ELF-1 (cell line): ENCODE data around the gene RIC1.
A peak's percentile ranks its signal among the peaks of the same experiment; 100 is the strongest.
"Not testable (repeated sequence)": the region's sequence is repeated elsewhere in the genome, so short reads cannot be mapped to it uniquely, and the experiment has no call there.

ENCODE experiments used
- DNase-seq: peaks from one replicate; pipeline ENCODE4 v3.0.0-alpha.2; 2016; ENCODE audit warnings: low read depth, low spot score

The RIC1 gene

DNA sequence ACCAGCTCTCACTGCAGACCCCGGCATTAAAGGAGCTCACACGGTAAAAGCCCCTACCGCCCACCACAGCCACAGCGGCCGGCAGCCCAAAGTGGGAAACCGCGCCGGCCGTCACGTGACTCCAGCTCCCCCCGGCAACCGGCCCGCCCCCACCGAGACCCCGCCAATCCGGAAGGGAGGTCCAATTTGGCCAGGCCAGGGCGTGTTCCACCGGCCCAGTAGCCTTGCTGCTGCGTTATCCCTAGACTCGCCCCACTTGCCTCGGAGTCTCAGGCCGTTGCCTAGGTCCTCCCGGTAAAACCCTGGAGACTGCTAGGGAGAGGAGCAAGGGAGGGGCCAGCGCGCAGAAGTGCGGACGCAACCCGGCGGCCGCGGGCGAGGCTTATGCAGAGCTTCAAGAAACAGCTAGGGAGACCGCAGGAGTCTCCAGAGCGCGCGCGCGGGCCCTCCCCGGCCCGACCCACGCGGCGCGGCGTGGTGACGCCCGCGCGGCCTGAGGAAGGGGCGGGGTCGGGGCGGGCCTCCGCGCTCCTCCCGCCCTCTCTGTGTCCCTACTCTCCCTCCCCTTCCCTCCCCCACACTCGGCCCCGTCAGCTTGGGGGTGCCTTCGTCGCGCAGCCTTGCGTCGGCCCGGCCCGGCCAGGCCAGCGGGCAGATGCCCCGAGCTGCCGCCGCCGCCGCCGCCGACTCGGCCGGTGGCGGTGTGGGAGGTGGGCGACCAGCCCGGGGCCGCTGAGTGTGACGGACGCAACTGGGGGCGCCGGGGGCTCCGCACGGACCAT, at the start of gene RIC1:
Gene RIC1 (plus strand): TSS at position 578 of the 782 bp plus-strand sequence. CDS start 203 bp downstream, at position 781.
- peak; percentile 91 for DNase-seq

DNA sequence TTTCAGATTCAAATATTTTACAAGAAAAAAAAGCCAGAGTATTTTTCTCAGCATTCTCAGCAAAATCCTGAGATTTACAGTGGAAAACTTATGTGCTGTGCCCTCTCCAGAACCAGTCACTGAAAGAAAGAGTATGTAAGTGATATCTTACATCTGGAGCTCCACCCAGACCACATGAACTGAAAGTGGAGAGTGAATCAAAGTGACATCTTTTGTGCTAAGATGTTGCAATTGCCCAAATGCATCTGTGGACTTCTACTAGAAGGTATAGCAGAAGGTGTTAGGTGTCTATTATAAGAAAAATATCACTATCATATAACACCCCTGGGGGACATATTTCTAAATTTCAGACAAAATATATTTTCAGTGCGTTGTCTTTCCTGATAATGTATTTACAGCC, 49.0 kb upstream of the RIC1 start:
- no peak for DNase-seq

- DNase-seq = no peak
Measured at GRCh38 chr9:5580650-5581049, 48.3 kb upstream of the RIC1 start.

DNA sequence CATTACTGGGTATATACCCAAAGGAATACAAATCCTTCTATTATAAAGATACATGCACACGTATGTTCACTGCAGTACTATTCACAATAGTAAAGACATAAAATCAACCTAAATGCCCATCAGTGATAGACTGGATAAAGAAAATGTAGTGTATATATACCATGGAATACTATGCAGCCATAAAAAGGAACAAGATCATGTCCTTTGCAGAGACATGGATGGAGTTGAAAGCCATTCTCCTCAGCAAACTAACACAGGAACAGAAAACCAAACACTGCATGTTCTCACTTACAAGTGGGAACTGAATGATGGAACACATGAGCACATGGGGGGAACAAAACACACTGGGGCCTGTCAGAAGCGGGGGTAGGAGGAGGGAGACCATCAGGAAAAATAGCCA, 47.2 kb upstream of the RIC1 start:
- DNase-seq = not testable (repeated sequence)

DNA sequence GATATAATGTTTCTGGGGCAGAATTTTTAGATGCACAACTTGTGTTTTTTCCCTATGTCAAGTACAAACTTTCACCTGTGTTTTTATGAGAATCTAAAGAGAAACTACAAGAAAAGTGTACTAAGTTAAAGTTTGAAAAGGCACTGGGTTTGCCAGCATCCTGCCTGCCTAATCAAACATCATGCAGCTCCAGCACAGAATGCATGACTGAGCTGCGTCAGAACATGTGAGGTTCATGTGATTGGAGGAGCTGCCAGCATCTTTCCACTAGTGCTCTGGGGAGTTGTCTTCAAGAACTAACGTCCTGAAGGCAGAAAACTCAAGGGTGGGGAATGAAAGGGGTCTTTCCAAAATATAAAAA, 46.1 kb upstream of the RIC1 start:
- no peak for DNase-seq

DNA sequence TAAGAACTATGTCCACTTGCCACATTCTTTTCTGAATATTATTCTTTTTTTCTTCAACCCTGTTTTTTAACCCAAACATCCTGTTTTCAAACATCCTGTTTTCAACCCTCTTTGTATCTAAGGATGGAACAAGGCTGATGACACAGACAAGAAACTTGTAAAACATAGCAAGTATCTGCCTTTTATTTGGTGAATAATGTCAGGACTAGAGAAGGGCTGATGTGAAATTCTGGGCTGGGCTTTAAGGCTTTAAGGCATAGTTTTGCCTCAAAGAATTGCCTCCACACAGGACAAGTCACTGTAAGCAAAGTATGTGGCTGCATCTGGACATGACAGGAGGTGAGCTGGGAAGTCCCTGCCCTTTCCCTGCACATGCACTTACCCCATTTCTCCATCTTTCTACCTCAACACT, 42.5 kb upstream of the RIC1 start:
- no peak for DNase-seq

DNA sequence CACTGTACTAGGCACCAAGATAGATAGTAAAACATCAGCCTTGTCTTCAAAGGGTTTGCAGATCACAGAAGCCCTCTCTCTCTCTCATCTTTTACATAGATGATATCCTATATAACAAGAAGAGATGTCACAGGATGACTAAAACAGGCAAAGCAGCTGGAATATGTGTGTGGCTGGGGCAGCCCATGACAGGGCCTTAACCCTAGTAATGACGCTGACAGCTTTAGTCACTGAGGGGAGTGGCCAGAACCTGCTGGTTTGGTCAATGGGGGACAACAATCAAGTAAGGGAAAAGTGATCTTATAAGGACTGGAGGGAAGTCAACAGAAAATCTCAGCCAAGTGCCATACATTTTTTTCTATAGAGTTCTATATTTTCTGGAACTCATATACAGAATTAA, 41.9 kb upstream of the RIC1 start:
- DNase-seq = no peak

GRCh38 chr9:5592231-5592630, 36.7 kb upstream of the RIC1 start:
- DNase-seq = no peak

- no peak for DNase-seq
Measured at GRCh38 chr9:5592904-5593303, 36.0 kb upstream of the RIC1 start.

GRCh38 chr9:5593904-5594303, 35.0 kb upstream of the RIC1 start:
- no peak for DNase-seq

GRCh38 chr9:5596173-5596572, 32.7 kb upstream of the RIC1 start:
- DNase-seq = no peak

DNA sequence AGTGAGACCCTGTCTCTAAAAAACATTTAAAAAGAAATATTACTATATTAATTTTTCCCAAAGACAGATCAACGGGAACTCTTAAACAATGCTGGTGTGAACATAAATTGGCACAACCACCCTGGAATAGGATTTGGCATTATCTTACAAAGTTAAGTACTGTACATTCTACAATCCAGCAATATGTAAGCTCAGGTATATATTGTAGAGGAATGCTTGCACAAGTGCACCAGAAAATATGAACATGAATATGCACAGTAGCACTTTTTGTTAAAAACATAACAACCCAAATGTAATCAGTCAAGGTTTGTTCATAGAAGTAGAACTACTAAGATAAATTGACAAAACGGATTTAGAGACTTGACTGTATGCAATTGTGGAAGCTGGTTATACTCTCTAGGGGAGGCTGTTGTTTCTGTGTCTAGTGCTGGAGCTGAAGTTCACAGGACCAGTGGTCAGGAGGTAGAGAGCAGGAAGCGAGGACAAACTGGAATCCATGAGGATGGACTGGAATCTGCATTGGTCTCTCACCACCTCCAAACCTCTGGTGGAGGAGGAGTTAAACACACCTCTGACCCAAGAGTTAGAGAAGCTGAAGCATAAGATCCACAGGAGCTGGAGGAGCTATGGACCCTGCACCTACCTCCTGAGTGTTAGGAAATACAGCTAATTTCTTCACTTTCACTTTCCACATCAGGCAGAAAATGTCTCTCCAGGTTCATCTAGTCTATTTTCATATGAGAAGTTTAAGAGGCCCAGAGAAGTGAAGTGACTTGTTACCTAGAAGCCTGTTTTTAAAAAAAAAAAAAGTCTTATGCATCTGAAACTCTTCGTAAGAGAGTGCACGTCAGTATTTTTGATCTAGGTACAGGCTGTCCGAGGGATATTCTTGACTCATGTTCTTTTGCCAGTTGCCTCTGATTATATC, 20.3 kb upstream of the RIC1 start:
- no peak for DNase-seq

- no peak for DNase-seq
Measured at GRCh38 chr9:5609226-5609596, 19.7 kb upstream of the RIC1 start.

DNA sequence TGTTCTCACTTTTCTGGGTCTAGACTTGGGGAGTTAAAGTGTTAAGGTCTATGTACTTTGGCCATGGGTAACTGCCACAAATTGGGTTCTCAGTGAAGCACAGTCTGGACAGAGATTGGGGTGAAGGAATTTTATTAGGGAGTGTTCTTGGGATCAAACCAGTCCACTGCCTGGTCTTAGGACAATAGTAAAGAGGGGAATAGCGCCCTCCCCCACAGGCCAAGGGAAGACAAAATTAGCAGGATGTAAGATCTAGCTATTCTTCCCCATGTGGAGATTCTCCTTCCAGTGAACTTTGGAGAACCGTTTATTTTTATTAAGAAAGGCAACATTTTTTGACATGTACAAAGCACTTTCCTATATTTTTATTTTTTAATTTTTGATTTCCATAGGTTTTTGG, 18.4 kb upstream of the RIC1 start:
- no peak for DNase-seq

DNA sequence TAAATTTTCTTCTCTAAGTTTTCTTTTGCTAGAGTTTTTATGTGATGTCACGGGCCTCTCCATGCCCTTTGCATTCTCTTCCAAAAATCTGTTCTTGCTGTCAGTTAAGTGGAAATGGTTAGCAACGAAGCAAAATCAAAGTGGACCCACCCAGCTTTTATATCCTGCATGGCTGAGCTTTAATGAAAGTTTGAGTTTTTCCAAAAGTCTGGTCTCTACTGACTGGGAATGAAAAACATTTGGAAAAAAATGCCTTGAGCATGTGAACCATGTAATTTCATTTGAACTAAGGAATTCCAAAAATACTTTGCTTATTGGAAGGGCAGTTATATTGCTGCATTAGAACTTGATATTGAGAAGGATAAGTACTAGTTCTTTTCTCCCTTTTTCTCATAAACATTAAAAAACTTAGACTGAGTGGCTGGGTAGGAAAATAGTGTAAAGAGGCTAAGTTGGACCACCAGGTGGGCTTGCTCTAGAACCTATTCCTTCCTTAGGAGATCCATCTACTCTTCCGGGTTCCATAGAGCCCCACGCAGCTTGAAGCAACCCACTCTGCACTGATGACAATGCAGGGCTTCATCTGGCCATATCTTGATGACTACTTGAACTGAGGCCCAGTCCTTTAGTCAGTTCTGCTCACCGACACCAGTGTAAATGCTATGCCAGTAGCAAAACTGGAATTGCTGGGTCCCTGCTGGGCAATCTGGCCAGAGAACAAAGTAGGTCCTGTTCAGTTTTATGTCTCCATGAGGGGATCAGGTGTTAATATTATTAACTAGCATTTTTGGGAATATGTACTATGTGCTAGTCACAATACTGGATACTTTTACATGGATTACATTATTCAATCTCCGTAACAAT, 17.4 kb upstream of the RIC1 start:
- DNase-seq = no peak

- DNase-seq = no peak
Measured at GRCh38 chr9:5612185-5612530, 16.7 kb upstream of the RIC1 start.

DNA sequence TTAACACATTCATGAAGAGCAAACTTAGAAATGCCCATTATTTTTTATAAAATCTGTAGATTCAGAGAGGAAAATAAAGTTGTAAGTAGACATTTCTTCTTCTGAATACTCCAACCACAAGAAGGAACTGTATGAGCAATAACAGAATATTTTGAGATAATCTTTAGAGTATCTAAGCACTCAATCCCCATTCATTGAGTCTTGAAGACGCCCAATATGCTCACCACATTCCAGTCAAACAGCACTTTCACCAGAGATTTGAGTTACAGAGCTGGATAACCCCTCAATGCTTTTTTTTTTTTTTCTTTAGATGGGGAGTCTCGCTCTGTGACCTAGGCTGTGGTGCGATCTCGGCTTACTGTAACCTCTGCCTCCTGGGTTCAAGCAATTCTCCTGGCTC, 14.7 kb upstream of the RIC1 start:
- DNase-seq = no peak

GRCh38 chr9:5614985-5615384, 13.9 kb upstream of the RIC1 start:
- DNase-seq = no peak

DNA sequence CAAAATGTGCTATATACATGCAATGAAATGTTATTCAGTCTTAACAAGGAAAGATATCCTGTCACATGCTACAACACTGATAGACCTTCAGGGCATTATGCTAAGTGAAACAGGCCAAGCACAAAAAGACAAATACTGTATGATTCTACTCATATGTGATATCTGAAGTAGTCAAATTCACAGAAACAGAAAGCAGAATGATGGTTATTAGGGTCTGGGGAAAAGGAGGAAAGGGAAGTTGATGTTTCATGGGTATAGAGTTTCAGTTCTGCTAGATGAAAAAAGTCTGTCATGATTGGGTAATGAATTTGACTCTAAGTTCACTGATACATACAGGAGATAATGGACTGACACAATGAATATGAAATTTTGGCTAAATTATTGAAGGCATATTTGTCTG, 11.2 kb upstream of the RIC1 start:
- DNase-seq = no peak

- DNase-seq = no peak
Measured at GRCh38 chr9:5620494-5620893, 8.4 kb upstream of the RIC1 start.

- no peak for DNase-seq
Measured at GRCh38 chr9:5621327-5621726, 7.6 kb upstream of the RIC1 start.

DNA sequence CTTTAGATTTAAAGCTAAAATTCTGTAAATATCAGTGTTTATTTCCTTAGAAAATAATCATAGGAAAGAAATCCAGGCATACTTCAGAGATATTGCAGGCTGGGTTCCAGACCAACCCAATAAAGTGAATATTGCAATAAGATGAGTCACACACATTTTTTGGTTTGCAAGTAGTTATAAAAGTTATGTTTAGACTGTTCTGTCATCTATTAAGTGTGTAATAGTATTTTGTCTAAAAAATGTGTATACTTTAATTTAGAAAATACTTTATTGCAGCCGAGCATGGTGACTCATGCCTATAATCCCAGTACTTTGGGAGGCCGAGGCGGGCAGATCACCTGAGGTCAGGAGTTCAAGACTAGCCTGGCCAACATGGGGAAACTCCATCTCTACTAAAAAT, 6.9 kb upstream of the RIC1 start:
- DNase-seq = no peak
